GM12874 (cell line): ENCODE measurements around the gene CFAP119.

ENCODE experiments used
- CTCF ChIP-seq: IDR thresholded peaks from 2 replicates; pipeline ENCODE4 v1.5.1; 2011; ENCODE audit warnings: low read depth, mild to moderate bottlenecking, control low read depth, low read length, moderate library complexity; ENCODE audit not compliant: insufficient read depth

Gene CFAP119

GRCh38 chr16:30720086-30720485 is 41.8 kb downstream of the CFAP119 start:
- no peak for TF ChIP-seq CTCF

- TF ChIP-seq CTCF = no peak
Measured at GRCh38 chr16:30715750-30716445, 46.0 kb downstream of the CFAP119 start.

GRCh38 chr16:30711712-30712111 is 50.1 kb downstream of the CFAP119 start:
- no peak for TF ChIP-seq CTCF

GRCh38 chr16:30710971-30711370 is 50.9 kb downstream of the CFAP119 start:
- TF ChIP-seq CTCF = no peak
